Activated T-cell treated with anti-CD3 and anti-CD28 coated beads, Interleukin-2, amount 50 U/mL, for 48 hours (primary cell): ENCODE data around the gene PHF19.

Experiments used
- DNase-seq, 2 experiments: peaks; one replicate each; pipeline ENCODE4 v3.0.0-alpha.2; 2020

The PHF19 gene

DNA sequence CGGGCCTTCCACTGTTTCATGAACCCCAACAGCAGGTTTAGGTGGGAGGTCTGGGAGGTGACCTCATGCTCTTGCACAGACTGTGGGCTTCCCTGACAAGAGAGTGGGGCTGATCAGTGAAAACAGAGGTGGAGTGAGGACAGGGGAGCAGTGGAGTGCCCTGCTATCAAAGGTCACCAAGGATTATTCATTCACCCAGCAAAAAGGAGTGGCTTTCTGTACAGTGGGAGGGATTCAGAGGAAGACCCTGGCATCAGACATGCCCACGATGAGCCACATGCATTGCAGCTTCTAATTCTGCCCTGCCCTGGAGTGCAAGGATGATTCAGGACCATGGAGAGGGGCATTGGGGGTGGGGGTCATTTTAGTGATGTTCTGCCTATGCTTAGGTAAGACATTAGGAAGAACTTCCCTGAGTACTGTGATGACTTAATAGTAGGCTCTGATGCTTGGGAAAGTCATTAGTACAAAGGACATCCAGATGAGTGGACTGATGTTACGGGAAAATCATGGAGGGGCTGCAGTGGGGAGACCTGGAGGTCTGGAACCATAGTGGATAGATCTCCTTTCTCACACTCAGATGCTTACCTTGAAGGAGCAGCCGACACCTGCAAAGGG lies 36.8 kb upstream of the PHF19 start:
- DNase-seq, result peak; percentile 59 to 60

DNA sequence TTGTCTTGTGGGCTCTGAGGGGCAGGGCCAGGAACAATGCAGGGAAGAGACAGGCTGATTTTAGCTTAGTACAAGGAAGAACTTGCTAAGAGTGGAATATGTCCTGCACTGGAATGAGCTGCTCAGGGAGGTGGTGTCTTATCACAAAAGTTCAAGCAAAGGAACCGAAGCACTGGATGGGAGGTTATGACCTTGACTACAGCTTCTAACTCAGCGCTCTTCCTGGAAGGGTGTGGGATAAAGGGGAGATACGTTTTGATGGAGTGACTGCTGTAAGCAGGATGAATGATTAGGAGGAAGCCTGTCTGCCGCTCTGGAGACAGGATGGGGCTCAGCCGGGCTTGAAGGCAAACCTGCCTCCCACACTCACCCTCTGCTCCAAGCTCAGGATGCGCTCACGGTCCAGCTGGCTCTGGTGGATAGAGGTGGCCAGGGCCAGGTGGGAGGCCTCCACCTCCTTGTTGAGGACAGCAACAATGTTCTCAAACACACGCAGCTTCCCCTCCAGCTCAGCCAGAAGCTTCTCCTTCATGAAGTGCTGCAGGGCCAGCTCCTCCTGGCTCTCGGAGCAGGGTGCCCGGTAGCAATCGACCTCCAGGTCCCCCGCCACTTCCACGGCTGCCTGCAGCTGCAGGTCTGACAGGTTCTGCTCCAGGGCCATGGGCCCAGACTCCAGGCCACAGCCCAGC lies 36.1 kb upstream of the PHF19 start:
- no peak for DNase-seq

DNA sequence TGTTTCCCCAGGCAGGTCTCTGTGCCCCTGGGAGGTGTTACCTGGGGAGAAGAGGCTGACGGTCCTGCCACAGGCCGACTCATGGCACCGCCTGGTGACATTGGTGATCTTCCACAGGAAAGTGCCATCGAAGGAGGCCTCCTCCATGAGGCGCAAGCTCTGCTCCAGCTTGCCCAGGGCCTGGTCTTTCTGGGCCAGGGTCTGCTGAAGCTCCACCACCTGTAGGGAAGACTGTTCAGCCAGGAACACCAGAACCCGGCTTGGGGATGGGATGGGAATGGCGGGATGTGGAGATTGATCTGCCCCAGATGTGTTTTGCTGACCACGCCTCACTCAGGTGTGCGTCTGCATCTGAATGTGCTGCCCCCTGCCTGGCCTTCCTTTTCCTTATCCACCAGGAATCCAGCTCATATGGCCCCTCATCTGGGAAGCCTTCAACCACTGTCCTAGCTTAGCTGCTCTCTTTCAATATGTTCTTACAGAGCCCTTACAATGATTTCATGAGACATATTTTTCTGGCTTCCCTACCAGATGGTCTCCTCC lies 34.4 kb upstream of the PHF19 start:
- DNase-seq, result no peak

DNA sequence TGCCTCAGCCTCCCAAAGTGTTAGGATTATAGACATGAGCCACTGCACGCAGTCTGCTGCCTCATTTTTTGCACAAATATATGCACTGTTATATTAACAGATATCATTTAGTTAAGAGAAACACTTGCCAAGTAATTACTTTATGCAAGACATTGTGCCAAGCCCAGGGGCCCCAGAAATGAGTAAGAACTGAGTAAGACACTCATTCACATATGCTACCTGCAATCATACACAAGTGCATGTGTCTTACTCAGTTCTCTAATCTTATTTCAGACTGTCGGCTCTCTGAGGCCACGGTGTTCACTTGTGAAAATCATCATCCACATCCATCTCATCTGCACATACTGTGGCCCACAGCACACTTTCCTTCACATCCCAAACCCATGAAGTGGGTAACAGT lies 33.7 kb upstream of the PHF19 start:
- peak in 1 of 2 experiments; percentile 34 for DNase-seq

DNA sequence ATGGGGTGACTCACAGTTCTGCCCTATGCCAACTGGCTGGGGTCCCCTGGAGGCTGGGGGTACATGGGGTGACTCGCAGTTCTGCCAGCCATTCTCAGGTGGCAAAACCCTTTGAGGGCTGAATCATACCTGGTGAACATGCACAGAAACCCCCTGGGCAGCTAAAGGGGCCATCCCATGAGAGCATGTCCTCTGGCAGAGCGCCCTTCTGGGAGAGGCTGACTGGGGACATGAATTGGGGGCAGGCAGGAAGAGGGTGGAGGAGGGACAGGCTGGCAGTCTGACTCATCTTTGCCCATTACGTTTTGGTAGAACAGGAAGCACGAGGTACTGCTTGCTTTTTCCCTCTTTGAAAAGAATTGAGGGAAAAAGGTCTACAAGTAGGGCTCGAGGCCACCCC lies 32.9 kb upstream of the PHF19 start:
- DNase-seq, result peak in 1 of 2 experiments; percentile 61

DNA sequence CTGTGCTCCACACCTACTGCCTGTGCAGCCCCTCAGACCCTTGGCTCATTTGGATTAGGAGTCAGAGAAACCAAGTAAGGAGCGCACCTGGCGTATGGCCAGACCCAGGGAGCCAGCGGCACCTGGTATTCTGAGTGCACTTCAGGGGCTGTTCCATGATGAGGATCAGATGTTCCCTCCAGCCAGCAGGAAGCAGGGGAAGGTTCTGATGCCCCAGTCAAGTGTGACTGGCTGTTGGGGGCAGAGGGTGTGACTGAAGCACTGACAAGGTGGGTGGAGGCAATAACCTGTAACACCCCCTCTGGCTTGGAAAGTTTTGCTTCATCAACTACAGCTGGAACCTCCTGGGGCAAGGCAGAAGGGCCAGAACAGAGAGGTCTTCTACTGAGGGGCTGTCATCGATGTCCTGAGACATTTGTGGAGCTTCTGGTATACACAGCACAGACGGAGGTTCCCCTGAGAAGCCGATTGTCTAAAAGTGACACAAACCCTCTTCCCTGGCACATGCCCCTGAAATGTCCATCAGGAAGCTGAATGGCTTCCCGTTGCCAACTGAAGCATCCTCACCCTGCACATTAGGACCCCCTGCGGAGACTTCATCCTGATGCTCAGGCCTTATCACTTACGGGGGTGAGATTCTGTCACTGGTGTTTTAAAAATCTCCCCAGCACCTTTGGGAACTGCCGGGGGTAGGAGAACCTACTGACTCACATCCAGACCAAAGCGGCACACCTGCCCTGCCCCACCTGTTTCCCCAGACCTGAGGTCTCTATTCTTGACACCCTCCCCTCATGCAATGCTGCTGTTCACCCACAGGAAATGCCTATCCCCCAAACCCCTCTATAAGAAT lies 28.6 kb upstream of the PHF19 start:
- peak; percentile 28 to 41 for DNase-seq

DNA sequence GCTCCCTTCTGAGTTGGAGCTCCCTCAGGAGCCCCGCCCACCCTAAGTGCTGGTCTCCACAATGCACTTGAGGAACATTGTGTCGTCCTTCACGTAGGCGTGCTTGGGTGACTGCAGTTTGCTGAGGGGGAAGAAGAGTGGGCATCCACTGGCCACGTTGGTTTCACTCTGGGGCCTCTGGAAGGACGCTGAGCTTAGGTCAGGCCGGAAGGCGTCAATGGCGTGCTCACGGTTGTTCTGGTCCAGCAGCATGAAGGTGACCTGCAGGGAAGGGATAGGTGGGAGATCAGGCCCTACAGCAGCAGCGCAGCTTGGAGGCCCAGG lies 28.0 kb upstream of the PHF19 start:
- no peak for DNase-seq

DNA sequence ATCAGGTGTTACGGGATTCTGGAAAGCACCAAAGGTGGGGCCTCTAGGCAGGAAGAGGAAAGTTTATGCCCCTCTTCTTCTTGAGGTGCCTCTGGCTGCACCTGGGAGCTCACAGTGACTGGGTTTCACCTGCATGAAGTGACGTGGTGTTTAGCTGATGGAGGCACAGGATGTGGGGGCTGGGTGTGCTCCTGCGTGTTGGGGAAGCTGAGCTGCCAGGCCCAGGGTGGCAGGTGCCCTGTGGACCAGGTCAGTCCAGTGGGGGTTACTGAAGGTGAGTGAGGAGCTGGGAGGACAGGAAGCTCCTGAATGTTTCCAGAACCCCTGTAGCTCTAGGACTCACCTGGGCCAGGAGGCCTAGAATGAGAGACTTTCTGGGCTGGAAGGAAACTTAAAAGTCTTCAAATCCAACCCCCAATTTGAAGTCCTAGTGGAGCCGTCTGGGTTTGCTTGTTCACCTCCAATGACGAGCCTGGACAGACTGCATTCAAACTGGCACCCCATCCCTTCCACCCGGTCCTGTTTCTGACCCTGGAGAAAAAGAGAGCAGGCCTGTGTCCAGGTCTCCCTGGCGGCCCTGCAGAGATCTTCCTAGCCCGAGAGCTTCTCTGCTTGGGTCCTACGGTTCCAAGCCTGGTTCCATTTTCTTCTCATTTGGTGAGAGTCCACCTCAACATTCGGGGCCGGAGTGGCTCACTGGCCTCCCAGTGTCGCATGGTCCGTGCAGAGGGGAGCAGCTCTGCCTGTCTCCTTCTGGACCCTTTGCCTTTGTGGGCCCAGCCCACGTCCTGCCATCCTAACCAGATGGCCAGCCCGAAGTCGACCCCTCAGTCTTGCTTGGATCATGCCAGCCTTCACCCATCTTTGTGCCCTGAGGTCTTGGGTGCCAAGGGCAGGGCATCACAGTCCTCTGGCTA lies 27.3 kb upstream of the PHF19 start:
- peak in 1 of 2 experiments; percentile 41 for DNase-seq

DNA sequence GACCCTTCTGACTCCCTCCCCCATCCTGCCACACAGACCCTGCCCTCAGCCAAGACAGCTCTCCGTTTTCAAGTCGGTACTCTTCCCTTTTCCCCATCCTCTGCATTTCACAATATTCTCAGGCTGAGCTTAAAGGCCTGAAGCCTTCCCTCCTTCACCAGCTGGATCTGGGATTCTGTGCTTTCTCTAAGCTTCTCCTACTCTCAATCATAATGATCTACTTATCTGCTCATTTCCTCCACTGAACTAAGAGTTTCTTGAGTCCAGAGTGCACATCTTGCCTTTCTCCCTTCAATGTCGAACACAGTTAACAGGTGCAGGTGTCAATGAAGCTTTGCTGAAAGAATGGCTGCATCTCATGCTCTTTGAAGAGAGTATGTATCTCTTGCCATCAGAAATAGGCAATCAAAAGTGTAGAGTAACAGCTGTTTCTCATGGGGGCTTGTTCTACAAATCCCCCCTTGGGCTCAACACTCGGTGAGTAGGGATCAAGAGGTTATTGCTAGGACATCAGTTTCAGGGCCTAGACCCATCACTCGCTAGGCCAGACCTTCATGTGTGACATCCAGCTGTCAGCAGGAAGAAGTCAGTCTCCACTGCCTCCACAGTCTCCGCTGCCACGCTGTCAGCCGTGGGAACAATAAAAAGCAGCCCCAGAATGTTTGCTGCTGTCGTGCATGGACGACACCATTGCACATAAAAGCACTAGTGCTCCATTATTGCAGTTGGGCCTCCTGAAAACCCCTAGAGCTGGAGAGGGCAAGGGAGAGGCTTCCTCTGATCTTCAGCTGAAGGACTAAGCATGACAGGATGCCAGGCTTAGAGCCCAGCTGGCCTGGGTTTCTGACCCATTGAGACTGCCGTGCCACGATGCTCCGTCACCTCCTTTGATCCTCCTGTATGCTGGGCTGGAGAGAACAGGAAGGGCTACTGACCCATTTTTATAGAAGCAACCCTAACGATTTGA lies 25.9 kb upstream of the PHF19 start:
- DNase-seq, result no peak

DNA sequence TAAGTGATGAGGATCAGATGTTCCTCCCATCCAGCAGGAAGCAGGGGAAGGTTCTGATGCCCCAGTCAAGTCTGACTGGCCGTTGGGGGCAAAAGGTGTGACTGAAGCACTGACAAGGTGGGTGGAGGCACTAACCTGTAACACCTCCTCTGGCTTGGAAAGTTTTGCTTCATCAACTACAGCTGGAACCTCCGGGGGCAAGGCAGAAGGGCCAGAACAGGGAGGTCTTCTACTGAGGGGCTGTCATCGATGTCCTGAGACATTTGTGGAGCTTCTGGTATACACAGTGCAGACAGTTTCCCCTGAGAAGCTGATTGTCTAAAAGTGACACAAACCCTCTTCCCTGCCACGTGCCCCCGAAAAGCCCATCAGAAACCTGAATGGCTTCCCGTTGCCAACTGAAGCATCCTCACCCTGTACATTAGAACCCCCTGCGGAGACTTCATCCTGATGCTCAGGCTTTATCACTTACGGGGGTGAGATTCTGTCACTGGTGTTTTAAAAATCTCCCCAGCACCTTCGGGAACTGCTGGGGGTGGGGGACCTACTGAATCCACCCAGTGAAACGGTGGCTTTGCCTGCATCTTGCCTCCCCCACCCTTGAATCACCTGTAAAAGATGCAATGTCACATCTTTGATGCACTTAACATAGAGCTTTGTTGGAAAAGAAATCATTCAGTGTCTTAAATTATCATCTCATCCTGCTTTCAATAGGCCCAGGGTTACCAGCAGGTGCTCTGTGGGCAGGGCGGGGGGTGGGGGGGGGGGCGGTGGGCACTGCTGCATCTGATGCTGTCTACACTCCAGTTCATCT lies 25.0 kb upstream of the PHF19 start:
- DNase-seq, result peak in 1 of 2 experiments; percentile 42

DNA sequence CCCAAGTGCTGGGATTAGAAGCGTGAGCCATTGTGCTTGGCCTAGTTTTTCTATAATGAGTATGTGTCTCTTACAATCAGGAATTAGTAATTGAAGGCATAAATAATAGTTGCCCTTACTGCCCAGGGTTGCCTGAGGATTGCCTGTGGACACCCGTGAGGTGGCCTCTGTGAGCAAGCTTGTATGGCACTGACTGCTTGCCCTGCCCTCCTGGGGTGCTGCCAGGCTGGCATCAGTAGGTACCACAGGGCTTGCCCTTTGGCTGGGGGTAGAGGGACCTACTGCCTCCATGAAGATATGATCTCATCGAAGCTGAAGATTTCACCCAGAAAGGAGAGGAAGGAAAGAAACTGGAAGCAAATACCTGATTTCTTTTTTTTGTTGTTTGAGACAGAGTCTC lies 23.8 kb upstream of the PHF19 start:
- DNase-seq, result no peak

DNA sequence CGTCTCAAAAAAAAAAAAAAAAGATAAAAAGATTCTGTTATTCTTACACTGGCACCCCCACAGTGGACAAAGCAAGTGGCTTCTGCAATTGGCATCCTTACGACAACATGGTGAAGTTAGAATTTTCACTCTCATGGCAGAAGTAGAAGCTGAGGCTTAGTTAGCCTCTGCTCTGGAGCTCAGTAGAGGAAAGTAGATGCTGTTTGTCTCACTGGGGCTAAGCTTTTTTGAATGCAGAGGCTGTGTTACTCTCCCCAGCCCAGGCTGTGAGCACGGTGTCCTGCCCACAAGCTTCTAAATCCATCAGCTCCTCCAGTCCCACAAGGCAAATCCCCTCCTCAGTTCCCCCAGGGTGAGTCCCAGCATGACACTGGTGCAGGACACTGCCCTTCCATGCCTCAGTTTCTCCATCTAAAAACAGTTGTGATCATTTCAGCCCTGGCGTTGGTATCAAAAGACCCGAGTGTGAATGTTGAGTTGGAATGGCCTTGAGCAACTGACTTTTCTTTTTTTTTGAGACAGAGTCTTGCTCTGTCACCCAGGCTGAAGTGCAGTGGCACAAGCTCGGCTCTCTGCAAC lies 22.6 kb upstream of the PHF19 start:
- peak; percentile 34 to 38 for DNase-seq

DNA sequence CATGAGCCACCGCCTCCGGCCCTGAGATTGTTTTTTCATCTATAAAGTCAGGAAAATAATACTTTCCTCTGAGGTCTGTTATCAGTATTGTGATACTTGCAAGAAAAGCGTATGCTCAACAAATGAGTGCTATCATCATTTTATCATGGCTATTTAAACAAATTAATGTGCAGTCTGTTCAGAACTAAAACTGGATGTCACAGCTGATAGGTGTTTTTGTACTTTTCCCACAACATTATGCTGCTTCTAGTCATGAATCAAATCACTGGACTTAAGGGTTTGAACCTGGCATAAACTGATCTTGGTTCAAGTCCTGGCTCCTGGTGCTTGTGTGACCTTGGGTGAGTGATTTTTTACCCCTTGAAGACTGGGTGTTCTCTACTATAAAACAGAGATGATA lies 21.4 kb upstream of the PHF19 start:
- DNase-seq, result no peak

DNA sequence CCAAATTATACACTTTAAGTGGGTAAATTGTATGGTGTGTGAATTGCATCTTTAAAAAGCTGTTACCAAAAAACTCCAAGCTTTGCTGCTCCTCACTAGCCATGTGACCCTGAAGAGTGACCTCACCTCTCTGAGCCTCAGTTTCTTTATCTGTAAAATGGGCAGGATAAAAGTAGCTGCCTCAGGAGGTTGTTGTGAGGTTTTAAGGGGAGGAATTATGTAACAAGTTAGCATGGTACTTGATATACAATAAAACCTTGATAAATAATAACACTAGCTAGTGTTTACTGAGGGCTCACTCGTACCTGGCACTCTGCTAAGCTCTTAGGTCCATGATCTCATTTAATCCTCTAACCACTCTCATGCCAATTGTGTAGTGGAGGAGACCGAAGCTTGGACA lies 19.0 kb upstream of the PHF19 start:
- no peak for DNase-seq

DNA sequence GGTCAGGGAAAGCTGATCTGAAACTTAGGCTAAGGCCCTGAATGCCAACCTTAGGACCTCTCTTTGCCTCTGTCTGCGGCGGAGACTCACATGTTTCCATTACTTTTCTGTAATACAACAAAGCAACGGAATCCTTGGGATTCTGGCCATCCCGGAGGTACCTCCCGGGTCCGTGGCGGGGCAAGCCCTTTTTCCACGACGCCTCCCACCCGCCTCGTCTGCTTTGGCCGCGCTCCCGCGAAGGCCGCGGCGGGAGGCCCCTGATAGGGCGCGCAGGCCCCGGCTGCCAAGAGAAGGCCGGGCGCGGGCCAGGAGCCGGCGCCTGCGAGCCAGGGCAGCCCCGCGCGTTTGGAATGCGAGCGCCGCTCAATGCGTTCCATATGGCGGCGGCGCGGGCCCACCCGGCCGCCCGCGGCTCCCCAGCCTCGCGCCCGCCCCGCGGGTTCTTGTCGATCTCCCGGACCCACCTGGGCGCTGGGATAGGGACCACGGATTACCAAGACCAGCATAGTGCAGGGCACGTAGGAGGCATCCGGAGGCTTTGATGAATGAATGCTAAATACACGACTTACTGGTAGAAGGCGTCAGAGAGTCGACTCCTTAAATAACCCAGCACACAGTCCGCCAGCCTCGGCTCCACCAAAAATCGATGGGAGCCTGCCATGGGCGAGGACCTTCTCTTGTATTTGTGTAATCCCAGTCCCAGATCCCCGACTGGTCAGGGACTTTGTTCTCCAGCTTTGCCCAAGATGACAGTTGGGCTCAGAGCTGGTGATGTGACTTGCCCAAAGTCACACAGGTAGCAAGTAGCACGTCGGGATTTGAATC lies 17.5 kb upstream of the PHF19 start:
- peak in 1 of 2 experiments; percentile 40 for DNase-seq

DNA sequence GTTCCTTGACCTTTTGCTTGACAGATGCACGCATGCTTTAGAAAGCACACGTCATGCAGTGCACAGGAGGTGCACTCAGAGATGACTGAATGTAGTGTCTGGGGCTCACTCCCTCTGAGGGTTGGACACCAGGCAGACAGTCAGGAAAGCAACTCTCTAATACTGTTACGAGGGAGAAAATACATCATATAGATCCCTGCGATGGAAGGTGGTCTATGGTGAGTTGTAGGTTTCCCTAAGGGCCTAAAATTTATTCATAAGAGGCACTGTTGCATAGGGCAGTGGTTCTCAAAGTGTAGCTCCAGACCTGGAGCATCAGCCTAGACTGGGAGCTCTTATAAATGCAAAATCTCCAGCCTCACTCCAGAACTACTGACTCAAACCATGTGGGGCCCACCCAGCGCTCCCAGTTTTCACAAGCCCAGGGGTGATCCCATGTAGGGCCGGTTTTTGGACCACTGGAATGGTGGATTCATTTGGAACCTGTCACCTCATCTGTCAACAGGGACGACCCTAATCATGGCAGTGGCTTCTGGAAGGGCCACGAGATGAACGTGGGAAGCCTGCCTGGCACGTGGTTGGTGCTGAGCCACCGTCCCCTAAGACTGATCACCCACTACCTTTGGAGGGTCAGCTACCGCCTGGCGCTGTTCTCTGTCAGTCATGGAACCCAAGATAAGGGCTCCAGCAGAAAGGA lies 16.8 kb upstream of the PHF19 start:
- DNase-seq, result peak; percentile 35 to 44

DNA sequence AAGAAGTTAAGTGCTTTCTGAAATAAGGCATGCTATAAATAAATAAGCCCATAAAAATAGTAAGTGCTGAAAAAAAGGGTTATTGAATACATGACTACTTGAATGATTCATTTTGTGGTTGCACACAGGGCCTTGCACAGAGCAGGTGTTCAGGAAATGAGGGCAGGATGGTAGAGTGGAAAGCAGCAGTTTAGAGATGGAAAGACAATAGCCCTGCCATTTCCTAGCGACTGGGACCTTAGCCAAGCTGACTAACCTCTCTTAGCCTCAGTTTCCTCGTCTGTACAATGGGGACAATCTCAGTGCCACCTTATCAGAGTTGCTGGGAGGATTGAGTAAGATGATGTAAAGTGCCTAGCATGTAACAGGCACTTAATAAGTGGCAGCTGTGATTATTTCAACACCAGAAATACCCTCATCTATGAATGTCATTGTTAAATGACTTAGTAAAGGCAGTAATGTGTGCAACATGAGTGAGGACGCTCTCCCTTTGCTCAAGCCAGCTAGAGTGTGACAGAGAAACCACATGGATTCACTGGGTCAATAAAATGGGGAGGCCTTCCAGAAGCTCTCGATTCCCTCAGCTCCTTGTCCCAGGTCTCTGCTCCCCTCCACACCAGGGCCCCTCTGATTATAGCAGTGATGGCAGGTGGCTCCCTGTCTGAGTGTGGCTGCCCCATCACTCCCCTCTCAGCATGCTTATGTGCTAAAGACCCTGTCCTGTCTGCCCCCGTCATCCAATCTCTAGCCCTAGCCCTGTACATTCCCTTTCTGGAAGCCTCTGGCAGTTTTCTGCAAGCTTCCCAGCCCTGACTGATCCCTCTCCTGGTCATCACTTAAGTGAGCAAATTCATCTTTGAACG lies 16.0 kb upstream of the PHF19 start:
- DNase-seq, result peak; percentile 69 to 76
